Erythroblast (primary cell): ENCODE data around the gene SHANK1.

Source experiments
- GATA1 ChIP-seq: IDR thresholded peaks from 2 replicates; pipeline ENCODE4 v1.6.1; 2011; ENCODE audit warnings: low read depth, mild to moderate bottlenecking, control low read depth, low read length, moderate library complexity
- POLR2A ChIP-seq: IDR thresholded peaks from 2 replicates; pipeline ENCODE4 v1.6.1; 2011; ENCODE audit warnings: mild to moderate bottlenecking, low read length

DNA sequence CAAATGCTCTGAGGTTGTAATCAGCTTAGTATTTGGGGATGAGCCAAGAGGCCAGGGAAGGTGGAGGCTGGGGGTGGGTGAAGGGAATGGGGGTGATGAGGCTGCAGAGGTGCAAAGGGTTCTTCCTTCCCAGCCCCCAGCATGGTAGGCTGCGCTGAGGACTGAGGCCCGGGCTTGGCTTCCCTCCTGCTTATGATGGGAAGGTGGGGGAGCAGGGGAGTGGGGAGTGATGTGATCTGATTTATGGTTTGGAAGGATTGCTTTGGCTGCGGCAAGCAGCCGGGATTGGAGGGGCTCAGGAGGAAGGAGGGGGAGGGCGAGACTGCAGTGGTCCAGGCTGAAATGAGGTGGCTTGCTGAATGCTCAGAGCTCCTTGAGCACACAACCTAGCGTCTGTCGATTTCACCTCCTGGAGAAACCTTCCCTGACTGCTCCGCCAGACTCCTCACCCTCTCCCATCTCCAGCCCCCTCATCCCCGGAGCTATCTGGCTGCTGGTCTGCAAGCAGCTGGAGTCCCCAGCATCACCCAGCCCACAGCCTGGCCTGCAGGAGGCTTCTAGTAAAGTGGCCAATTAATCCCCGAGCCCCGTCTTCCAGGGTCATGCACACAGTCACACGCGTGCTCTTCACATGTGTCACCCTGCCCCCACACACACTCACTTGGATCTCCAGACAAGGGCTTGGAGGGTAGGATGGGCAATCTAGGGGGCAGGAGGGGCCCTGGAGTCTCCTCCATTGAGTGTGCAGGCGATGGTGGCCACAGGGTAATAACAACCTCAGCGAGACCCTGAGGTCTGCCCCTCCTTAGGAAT lies 2.8 kb upstream of the SHANK1 start:
- TF ChIP-seq POLR2A (no peak), GATA1 (no peak)
